ENCODE data around the gene SNX27.
"Not testable (repeated sequence)": the region's sequence is repeated elsewhere in the genome, so short reads cannot be mapped to it uniquely, and the experiment has no call there.

The SNX27 gene

GRCh38 chr1:151584278-151584677, 27.6 kb upstream of the SNX27 start:
- no peaks in the 10 kb centered on the region for H3K9me3 Mint-ChIP-seq
- H3K36me3 Mint-ChIP-seq (ENCODE audit: low read depth), result no peaks in the 10 kb centered on the region
- no peak for DNase-seq (ENCODE audit: low spot score)
- H3K4me3 Mint-ChIP-seq, result no peak overlapping the region
- H3K4me1 Mint-ChIP-seq (ENCODE audit: low read depth), result peaks cover 3% of the 10 kb centered on the region
- H3K27ac Mint-ChIP-seq, result no peak overlapping the region
- H3K27me3 Mint-ChIP-seq (ENCODE audit: low read depth), result peaks cover 4% of the 10 kb centered on the region

- no peak for DNase-seq (ENCODE audit: low spot score)
- no peak overlapping the region for H3K27ac Mint-ChIP-seq
- H3K27me3 Mint-ChIP-seq (ENCODE audit: low read depth), result peaks cover 5% of the 10 kb centered on the region
- no peak overlapping the region for H3K4me3 Mint-ChIP-seq
- H3K9me3 Mint-ChIP-seq, result no peaks in the 10 kb centered on the region
- no peaks in the 10 kb centered on the region for H3K36me3 Mint-ChIP-seq (ENCODE audit: low read depth)
- H3K4me1 Mint-ChIP-seq (ENCODE audit: low read depth), result no peaks in the 10 kb centered on the region
These were observed 27.1 kb upstream of the SNX27 start for GRCh38 chr1:151584780-151585179.

- Mint-ChIP-seq H3K27ac (no peak overlapping the region), H3K36me3 (ENCODE audit: low read depth) (no peaks in the 10 kb centered on the region), H3K9me3 (no peaks in the 10 kb centered on the region), H3K4me3 (no peak overlapping the region), H3K27me3 (ENCODE audit: low read depth) (peaks cover 9% of the 10 kb centered on the region), H3K4me1 (ENCODE audit: low read depth) (no peaks in the 10 kb centered on the region)
- DNase-seq (ENCODE audit: low spot score), result no peak
These were observed 26.2 kb upstream of the SNX27 start for GRCh38 chr1:151585622-151586021.

DNA sequence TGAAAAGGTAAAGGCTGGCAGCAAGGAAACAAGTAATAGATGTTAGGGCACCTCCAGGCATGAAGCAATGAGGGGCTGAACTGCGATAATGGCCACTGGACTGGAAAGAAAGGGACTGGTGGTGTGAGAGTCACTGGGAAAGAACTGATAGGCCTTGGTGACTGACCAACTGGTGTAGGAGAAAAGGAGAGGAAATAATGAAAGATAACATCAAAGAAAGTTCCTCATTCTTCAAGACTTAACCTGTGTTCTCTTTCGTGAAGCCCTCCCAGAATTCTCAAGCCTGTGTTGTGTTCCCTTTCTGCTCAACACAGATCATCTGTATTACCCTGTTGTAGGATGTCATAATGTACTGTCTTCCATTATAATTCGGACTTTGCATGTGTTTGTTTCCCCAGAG, 20.9 kb upstream of the SNX27 start:
- no peak for DNase-seq (ENCODE audit: low spot score)
- Mint-ChIP-seq H3K4me3 (no peak overlapping the region), H3K36me3 (ENCODE audit: low read depth) (no peaks in the 10 kb centered on the region), H3K9me3 (no peaks in the 10 kb centered on the region), H3K4me1 (ENCODE audit: low read depth) (peaks cover 7% of the 10 kb centered on the region), H3K27me3 (ENCODE audit: low read depth) (peaks cover 23% of the 10 kb centered on the region), H3K27ac (no peak overlapping the region)

DNA sequence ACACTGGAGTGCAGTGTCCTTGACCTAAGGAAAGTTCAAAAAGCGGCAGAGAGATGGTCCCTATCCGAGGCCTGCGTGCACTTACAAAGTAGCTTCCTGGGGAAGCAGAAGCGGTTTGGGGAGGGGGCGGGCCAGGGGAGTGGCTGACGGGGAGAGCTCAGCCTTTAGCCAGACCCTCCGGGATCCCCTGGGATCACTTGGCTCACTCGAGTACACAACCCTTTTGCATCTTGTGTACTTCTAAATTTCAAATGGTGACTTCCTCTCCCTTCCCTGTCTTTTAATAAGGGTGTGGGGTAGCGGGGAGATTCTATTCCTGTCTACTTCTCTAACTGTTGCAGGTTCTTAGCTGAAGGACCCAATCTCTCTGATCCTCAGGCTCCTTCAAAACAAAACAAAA, 18.1 kb upstream of the SNX27 start:
- Mint-ChIP-seq H3K36me3 (ENCODE audit: low read depth) (no peaks in the 10 kb centered on the region), H3K9me3 (no peaks in the 10 kb centered on the region), H3K4me1 (ENCODE audit: low read depth) (peaks cover 7% of the 10 kb centered on the region), H3K27ac (no peak overlapping the region), H3K27me3 (ENCODE audit: low read depth) (peaks cover 25% of the 10 kb centered on the region), H3K4me3 (peak overlapping the region; percentile 58)
- DNase-seq (ENCODE audit: low spot score), result no peak

GRCh38 chr1:151594143-151594625, 17.7 kb upstream of the SNX27 start:
- no peaks in the 10 kb centered on the region for H3K9me3 Mint-ChIP-seq
- peak; percentile 74 for DNase-seq (ENCODE audit: low spot score)
- peaks cover 7% of the 10 kb centered on the region for H3K4me1 Mint-ChIP-seq (ENCODE audit: low read depth)
- H3K27ac Mint-ChIP-seq, result peak overlapping the region; percentile 6
- peak overlapping the region; percentile 58 for H3K4me3 Mint-ChIP-seq
- H3K36me3 Mint-ChIP-seq (ENCODE audit: low read depth), result no peaks in the 10 kb centered on the region
- H3K27me3 Mint-ChIP-seq (ENCODE audit: low read depth), result peaks cover 22% of the 10 kb centered on the region

DNA sequence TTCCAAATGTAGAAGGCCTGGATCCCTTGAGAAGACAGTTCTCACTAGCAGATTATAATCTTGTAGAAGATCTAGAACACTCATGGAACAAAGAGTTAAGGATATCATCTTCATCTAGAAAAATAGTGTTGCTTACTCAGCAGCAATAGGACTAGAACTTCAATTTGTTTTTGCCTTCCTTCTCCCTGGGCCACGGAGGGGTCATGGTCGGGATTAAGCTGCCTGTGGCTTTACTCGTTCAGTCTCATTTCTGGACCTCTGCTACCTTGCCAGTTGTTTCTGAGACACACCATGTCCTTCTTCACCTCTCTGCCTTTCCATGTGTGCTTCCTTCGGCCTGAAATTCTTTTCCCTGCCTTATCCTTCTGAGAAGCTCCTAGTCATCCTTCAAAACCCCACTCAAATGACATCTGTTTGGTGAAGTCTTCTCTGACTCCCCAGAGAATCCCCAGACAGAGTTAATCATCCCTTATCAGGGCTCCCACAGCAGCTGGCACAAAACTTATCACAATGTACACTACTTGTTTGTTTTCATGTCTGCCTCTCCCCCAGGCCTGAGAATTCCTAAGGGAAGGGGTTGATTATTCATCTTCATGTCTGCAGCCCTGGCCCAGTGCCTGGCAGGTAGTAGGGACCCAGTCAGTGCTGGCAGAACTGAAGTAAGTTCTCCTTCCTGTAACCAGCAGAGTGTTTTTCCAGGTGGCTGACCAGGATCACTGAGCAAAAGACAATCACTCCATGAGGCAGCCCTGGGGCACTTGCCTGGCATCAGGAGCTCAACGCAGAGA, 15.5 kb upstream of the SNX27 start:
- H3K27ac Mint-ChIP-seq, result no peak overlapping the region
- peaks cover 12% of the 10 kb centered on the region for H3K27me3 Mint-ChIP-seq (ENCODE audit: low read depth)
- no peaks in the 10 kb centered on the region for H3K36me3 Mint-ChIP-seq (ENCODE audit: low read depth)
- H3K4me3 Mint-ChIP-seq, result no peak overlapping the region
- H3K4me1 Mint-ChIP-seq (ENCODE audit: low read depth), result peaks cover 7% of the 10 kb centered on the region
- no peaks in the 10 kb centered on the region for H3K9me3 Mint-ChIP-seq
- DNase-seq (ENCODE audit: low spot score), result no peak

- not testable (repeated sequence) for H3K36me3 Mint-ChIP-seq (ENCODE audit: low read depth); DNase-seq (ENCODE audit: low spot score); H3K4me3 Mint-ChIP-seq; H3K9me3 Mint-ChIP-seq; H3K4me1 Mint-ChIP-seq (ENCODE audit: low read depth); H3K27ac Mint-ChIP-seq
- peaks cover 12% of the 10 kb centered on the region for H3K27me3 Mint-ChIP-seq (ENCODE audit: low read depth)
These were observed 9.3 kb upstream of the SNX27 start for GRCh38 chr1:151602550-151602949.

DNA sequence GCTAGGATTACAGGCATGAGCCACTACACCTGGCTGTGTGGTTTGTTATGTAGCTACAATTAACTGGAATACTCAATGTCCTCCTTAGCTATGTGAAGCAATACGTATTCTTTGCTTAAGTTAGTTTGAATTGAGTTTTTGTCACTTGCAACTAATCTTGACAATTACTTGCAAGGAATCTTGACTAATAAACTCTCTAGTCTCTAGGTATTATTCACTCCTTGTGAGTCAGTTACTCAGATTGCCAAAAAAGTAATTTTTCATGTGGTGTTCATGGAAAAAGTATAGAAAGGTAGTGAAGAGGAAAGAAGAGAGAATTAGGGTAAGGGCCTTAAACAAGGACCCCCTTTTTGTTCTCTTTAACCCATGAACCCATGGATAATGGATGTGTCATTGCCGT, 7.6 kb upstream of the SNX27 start:
- Mint-ChIP-seq H3K9me3 (no peaks in the 10 kb centered on the region), H3K4me1 (ENCODE audit: low read depth) (no peaks in the 10 kb centered on the region), H3K36me3 (ENCODE audit: low read depth) (no peaks in the 10 kb centered on the region), H3K27me3 (ENCODE audit: low read depth) (peaks cover 18% of the 10 kb centered on the region), H3K27ac (no peak overlapping the region), H3K4me3 (no peak overlapping the region)
- no peak for DNase-seq (ENCODE audit: low spot score)

- Mint-ChIP-seq H3K27me3 (ENCODE audit: low read depth) (peaks cover 18% of the 10 kb centered on the region), H3K27ac (no peak overlapping the region), H3K4me1 (ENCODE audit: low read depth) (peaks cover 1% of the 10 kb centered on the region), H3K36me3 (ENCODE audit: low read depth) (no peaks in the 10 kb centered on the region), H3K9me3 (no peaks in the 10 kb centered on the region), H3K4me3 (no peak overlapping the region)
- no peak for DNase-seq (ENCODE audit: low spot score)
These were observed 5.5 kb upstream of the SNX27 start for GRCh38 chr1:151606384-151606783.

DNA sequence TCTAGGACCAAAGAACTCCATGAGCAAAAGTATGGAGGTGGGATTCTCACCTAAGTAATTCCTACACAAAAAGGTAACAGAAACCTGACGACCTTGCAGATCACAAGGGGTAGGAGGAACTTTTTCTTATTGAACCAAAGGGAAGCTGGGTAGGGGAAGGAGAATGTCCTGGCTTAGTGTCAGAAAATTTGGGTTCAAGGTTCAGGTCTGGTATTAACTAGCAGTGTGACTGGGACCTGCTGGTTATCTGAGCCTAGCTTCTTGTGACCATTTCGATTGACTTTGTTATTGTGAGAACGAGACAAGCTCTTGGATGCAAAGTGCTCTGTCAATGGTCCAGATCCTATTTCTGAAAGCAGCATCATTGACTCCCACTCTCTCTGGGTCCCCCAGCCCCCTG, 5.0 kb upstream of the SNX27 start:
- H3K4me1 Mint-ChIP-seq (ENCODE audit: low read depth), result peaks cover 5% of the 10 kb centered on the region
- no peaks in the 10 kb centered on the region for H3K36me3 Mint-ChIP-seq (ENCODE audit: low read depth)
- no peak overlapping the region for H3K27ac Mint-ChIP-seq
- DNase-seq (ENCODE audit: low spot score), result no peak
- H3K4me3 Mint-ChIP-seq, result no peak overlapping the region
- H3K9me3 Mint-ChIP-seq, result no peaks in the 10 kb centered on the region
- peaks cover 18% of the 10 kb centered on the region for H3K27me3 Mint-ChIP-seq (ENCODE audit: low read depth)

GRCh38 chr1:151610142-151610541, 1.7 kb upstream of the SNX27 start:
- no peak for DNase-seq (ENCODE audit: low spot score)
- H3K36me3 Mint-ChIP-seq (ENCODE audit: low read depth), result peaks cover 9% of the 10 kb centered on the region
- H3K27ac Mint-ChIP-seq, result no peak overlapping the region
- H3K4me3 Mint-ChIP-seq, result no peak overlapping the region
- H3K27me3 Mint-ChIP-seq (ENCODE audit: low read depth), result peaks cover 15% of the 10 kb centered on the region
- peaks cover 22% of the 10 kb centered on the region for H3K4me1 Mint-ChIP-seq (ENCODE audit: low read depth)
- no peaks in the 10 kb centered on the region for H3K9me3 Mint-ChIP-seq

DNA sequence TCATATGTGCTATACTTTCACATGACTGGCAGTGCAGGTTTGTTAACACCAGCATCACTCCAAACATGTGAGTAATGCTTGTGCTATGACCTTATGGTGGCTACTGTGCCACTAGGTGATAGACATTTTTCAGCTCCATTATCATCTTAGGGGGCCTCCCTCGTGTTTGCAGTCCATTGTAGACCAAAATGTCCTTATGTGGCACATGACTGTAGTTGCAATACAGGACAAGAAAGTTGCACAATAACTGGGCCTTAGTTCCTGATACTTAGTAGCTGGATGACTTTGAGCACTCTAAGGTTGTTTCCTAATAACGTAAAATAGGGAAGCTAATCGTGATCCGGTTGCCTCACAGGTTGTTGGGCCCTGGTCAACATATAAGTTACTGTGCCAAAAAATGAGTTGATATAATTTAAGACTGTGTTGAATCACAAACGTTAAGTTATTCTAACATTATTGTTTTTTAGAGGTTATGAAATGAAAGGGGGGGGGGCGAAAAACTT, 511 bp upstream of the SNX27 start:
- Mint-ChIP-seq H3K27me3 (ENCODE audit: low read depth) (peaks cover 13% of the 10 kb centered on the region), H3K4me3 (peak overlapping the region; percentile 77), H3K27ac (peak overlapping the region; percentile 66), H3K36me3 (ENCODE audit: low read depth) (peaks cover 12% of the 10 kb centered on the region), H3K9me3 (no peaks in the 10 kb centered on the region), H3K4me1 (ENCODE audit: low read depth) (peaks cover 33% of the 10 kb centered on the region)
- DNase-seq (ENCODE audit: low spot score), result no peak

DNA sequence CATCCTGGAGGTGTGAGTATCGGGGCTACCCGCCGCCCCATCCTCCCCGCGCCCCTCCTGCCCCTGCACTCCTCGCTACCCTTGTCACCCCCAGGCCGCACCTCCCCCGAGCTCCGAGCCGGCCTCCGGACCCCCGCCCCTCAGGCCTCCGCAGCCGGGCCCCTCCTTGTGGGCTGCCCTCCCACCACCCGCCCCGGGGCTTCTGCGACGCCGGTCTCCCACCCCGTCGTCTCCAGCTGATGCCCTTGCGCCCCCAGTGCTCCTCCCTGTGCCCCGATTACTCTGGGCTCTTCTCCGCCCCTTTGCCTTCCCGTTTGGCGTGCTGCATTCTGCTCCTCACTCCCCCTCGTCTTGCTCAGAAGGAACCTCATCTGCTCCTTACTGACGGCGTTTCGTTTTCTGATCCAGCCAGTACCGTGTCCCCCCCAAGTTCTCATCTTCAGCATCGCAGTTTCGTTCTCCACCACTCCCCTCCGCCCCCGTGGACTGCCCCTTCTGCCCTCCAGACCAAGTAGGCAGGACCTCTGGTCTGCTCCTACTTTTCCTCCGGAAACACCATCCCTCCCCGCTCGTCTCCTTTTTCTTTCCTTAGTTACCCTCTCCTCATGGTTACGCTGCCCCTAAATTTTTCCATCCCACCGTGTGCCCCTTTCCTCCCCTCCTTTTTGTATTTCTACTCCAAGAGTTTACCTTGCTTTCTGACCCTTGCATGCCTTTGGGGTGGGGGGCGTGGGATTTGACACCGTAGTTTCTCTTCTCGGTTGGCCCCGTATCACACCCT, 841 bp downstream of the SNX27 start:
- H3K4me3 Mint-ChIP-seq, result peak overlapping the region; percentile 100
- no peaks in the 10 kb centered on the region for H3K9me3 Mint-ChIP-seq
- peak overlapping the region; percentile 99 for H3K27ac Mint-ChIP-seq
- H3K36me3 Mint-ChIP-seq (ENCODE audit: low read depth), result peaks cover 12% of the 10 kb centered on the region
- H3K4me1 Mint-ChIP-seq (ENCODE audit: low read depth), result peaks cover 34% of the 10 kb centered on the region
- DNase-seq (ENCODE audit: low spot score), result peak; percentile 23
- peaks cover 5% of the 10 kb centered on the region for H3K27me3 Mint-ChIP-seq (ENCODE audit: low read depth)

All from T-helper 2 cell treated with Interferon-gamma antibody and Interleukin-4, amounts not matched to agents 5 μg/mL and 100 μg/mL, for 36 hours (primary cell).